Parathyroid adenoma (tissue), 2 donors: ENCODE data around the gene TNFAIP3.

Source experiments
- H2AFZ ChIP-seq: fragments of 300-600 bp; sonication (generic); one replicate; pipeline ENCODE4 v1.7.0; 2017; ENCODE audit warnings: antibody characterized with exemption, mild to moderate bottlenecking
- H3K27ac ChIP-seq: fragments of 300-600 bp; sonication (generic); one replicate; pipeline ENCODE4 v1.7.0; 2017
- H3K27me3 ChIP-seq: fragments of 300-600 bp; sonication (generic); one replicate; pipeline ENCODE4 v1.7.0; 2017; ENCODE audit warnings: low read length; ENCODE audit not compliant: control insufficient read depth, insufficient read depth
- H3K36me3 ChIP-seq: fragments of 300-600 bp; sonication (generic); one replicate; pipeline ENCODE4 v1.7.0; 2017; ENCODE audit warnings: low read length; ENCODE audit not compliant: control insufficient read depth, insufficient read depth
- H3K4me1 ChIP-seq: fragments of 300-600 bp; sonication (generic); one replicate; pipeline ENCODE4 v1.7.0; 2017; ENCODE audit warnings: control low read depth
- H3K4me2 ChIP-seq: fragments of 300-600 bp; sonication (generic); one replicate; pipeline ENCODE4 v1.7.0; 2017; ENCODE audit warnings: low read length
- H3K4me3 ChIP-seq: fragments of 300-600 bp; sonication (generic); one replicate; pipeline ENCODE4 v1.7.0; 2017; ENCODE audit warnings: low read depth, low read length
- H3K79me2 ChIP-seq: fragments of 300-600 bp; sonication (generic); one replicate; pipeline ENCODE4 v1.7.0; 2017; ENCODE audit warnings: control low read depth
- H3K9ac ChIP-seq: fragments of 300-600 bp; sonication (generic); one replicate; pipeline ENCODE4 v1.7.0; 2017; ENCODE audit warnings: mild to moderate bottlenecking
- H3K9me3 ChIP-seq: fragments of 300-600 bp; sonication (generic); one replicate; pipeline ENCODE4 v1.7.0; 2017; ENCODE audit warnings: low read length; ENCODE audit not compliant: control insufficient read depth
- TF ChIP-seq, protein P1 (sequence below): fragments of 300-600 bp; sonication (generic); IDR thresholded peaks from one replicate; pipeline ENCODE4 v1.7.0; 2017; ENCODE audit warnings: antibody characterized with exemption, mild to moderate bottlenecking
- donor health status: primary hyperparathyroidism.

TNFAIP3 gene

DNA sequence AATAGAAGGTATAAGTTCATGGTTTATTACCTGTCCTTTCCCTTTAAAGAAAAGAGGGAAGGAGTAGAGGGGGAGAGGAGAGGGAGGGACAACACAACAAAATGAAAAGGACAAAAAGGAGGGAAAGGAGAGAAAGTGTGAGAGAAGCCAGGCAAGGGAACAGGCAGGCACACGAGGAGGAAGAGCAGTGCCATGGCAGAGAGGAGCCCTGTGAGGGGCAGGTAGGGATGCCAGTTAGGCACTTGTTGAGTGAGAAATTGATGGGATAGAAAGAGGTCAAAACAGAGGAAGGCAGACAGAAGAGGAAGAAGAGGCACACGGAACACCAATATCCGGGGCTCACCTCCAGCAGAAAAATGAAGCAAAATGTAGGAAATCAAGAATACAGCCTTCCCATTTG, 42.5 kb downstream of the TNFAIP3 start:
- Histone ChIP-seq H3K36me3 (no peaks in the 10 kb centered on the region), H3K9ac (no peak overlapping the region), H2AFZ (no peak overlapping the region), H3K4me3 (no peak overlapping the region), H3K4me2 (no peak overlapping the region), H3K79me2 (no peaks in the 10 kb centered on the region), H3K27me3 (no peaks in the 10 kb centered on the region), H3K4me1 (no peaks in the 10 kb centered on the region), H3K27ac (no peak overlapping the region), H3K9me3 (no peaks in the 10 kb centered on the region)
- TF ChIP-seq, protein P1, sequence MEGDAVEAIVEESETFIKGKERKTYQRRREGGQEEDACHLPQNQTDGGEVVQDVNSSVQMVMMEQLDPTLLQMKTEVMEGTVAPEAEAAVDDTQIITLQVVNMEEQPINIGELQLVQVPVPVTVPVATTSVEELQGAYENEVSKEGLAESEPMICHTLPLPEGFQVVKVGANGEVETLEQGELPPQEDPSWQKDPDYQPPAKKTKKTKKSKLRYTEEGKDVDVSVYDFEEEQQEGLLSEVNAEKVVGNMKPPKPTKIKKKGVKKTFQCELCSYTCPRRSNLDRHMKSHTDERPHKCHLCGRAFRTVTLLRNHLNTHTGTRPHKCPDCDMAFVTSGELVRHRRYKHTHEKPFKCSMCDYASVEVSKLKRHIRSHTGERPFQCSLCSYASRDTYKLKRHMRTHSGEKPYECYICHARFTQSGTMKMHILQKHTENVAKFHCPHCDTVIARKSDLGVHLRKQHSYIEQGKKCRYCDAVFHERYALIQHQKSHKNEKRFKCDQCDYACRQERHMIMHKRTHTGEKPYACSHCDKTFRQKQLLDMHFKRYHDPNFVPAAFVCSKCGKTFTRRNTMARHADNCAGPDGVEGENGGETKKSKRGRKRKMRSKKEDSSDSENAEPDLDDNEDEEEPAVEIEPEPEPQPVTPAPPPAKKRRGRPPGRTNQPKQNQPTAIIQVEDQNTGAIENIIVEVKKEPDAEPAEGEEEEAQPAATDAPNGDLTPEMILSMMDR: no peak

DNA sequence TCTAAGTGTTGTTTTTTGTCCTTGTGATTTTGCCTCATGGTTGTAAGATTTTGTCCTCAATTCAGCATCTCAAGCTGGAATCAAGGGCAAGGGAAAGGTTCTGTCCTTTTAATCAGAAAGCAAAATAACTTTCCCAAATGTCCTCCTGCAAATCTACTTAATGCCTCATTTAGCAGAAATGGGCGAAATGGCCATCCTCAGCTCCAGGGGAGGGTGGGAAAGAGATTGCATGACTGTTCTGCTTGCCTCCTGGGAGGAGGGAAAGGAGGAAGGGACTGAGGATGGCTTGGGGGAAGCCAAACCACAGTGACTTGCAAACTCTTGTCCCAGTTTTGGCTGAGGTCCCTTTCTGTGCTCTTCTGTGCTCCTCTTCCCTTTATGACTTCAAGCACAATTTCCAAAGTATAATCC, 43.4 kb downstream of the TNFAIP3 start:
- Histone ChIP-seq H3K4me3 (no peak overlapping the region), H2AFZ (no peak overlapping the region), H3K36me3 (no peaks in the 10 kb centered on the region), H3K9ac (no peak overlapping the region), H3K4me1 (no peaks in the 10 kb centered on the region), H3K79me2 (no peaks in the 10 kb centered on the region), H3K27me3 (no peaks in the 10 kb centered on the region), H3K4me2 (no peak overlapping the region), H3K27ac (no peak overlapping the region), H3K9me3 (no peaks in the 10 kb centered on the region)
- TF ChIP-seq, protein P1: no peak

DNA sequence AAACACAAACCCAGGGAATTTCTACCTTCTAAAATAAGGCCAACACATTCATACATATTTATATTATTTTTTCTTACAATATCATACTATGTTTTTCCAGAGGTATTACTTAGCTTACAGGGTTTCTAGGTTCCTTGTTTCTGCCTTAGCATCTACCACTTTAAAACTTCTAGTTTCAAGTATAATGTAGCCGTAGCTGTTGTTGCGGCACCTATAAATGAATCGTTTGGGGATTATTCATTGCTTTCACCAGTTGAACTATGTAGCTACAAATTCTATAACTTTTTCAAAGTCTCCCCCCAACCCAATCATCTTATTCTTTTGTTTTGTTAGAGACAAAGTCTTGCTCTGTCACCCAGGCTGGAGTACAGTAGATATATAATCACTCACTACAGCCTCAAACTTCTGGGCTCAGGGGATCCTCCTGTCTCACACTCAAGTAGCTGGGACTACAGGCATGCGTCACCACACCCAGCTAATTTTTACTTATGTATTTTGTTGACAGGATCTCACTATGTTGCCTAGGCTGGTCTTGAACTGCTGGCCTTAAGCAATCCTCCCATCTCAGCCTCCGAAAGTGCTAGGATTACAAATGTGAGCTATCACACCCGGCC, 43.9 kb downstream of the TNFAIP3 start:
- no peaks in the 10 kb centered on the region for H3K4me1 ChIP-seq
- H3K4me3 ChIP-seq: no peak overlapping the region
- no peak overlapping the region for H2AFZ ChIP-seq
- H3K27me3 ChIP-seq: no peaks in the 10 kb centered on the region
- H3K4me2 ChIP-seq: no peak overlapping the region
- no peaks in the 10 kb centered on the region for H3K79me2 ChIP-seq
- no peak overlapping the region for H3K9ac ChIP-seq
- H3K36me3 ChIP-seq: no peaks in the 10 kb centered on the region
- H3K27ac ChIP-seq: no peak overlapping the region
- TF ChIP-seq, protein P1: no peak
- H3K9me3 ChIP-seq: no peaks in the 10 kb centered on the region

DNA sequence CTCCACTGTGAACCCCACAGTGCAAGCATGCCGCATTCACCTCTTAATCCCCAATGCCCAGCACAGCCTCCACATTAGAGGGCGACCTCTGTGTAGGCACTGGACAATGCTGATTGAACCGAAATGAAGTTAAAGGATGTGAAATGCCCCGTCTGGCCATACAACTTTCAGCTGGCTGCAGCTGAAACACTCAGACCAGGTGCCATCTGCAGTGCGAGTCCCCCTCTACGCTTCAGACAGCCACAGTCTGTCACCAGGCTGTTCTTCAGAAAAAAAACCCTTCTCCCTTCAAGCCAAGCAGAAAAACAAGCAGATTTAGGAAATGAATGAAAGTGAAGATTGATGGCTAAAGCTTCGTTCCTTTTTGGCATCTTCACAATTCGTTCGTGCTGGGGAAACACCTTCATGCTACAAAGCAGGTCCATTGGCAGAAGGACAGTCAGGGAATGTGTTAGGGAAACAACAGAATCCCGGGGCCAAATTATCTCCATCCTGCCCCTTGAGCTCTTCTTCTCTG, 44.7 kb downstream of the TNFAIP3 start:
- TF ChIP-seq, protein P1: no peak
- Histone ChIP-seq H3K4me2 (no peak overlapping the region), H3K79me2 (no peaks in the 10 kb centered on the region)

DNA sequence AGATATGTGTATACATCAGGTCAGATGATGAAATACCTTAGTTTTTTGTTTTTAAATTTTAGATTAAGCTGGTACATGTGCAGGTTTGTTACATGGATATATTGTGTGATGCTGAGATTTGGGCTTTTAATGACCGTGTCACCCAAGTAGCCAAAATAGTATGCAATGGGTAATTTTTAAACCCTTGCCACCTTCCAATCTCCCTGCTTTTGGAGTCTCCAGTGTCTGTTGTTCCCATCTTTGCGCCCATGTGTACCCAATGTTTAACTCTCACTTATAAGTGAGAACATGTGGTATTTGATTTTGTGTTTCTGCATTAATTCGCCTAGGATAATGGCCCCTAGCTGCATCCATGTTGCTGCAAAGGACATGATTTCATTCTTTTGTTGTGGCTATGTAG, 45.8 kb downstream of the TNFAIP3 start:
- Histone ChIP-seq H3K27me3 (no peaks in the 10 kb centered on the region), H3K36me3 (no peaks in the 10 kb centered on the region), H3K9me3 (no peaks in the 10 kb centered on the region), H3K4me3 (no peak overlapping the region), H3K27ac (no peak overlapping the region), H3K4me1 (no peaks in the 10 kb centered on the region), H3K79me2 (no peaks in the 10 kb centered on the region), H3K4me2 (no peak overlapping the region), H3K9ac (no peak overlapping the region), H2AFZ (no peak overlapping the region)
- TF ChIP-seq, protein P1: no peak

More for the DNA sequence above, 44.7 kb downstream of the TNFAIP3 start:
- Histone ChIP-seq H2AFZ (no peak overlapping the region), H3K9ac (no peak overlapping the region), H3K27me3 (no peaks in the 10 kb centered on the region), H3K36me3 (no peaks in the 10 kb centered on the region), H3K9me3 (no peaks in the 10 kb centered on the region), H3K27ac (no peak overlapping the region), H3K4me1 (no peaks in the 10 kb centered on the region), H3K4me3 (no peak overlapping the region)
